MM.1S (cell line): ENCODE measurements around the gene ZKSCAN7.
"Not testable (repeated sequence)": the region's sequence is repeated elsewhere in the genome, so short reads cannot be mapped to it uniquely, and the experiment has no call there.

ENCODE experiments used
- DNase-seq: peaks from one replicate; pipeline ENCODE4 v3.0.0-alpha.2; 2015
- H2AFZ ChIP-seq: fragments of 300-600 bp; sonication (generic); 2 replicates; pipeline ENCODE4 v1.6.0; 2016; ENCODE audit warnings: antibody characterized with exemption, low read length
- H3F3A ChIP-seq: fragments of 300-600 bp; sonication (generic); 2 replicates; pipeline ENCODE4 v1.6.1; 2016; ENCODE audit warnings: mild to moderate bottlenecking, antibody characterized with exemption, low read length, moderate library complexity, mixed read lengths; ENCODE audit not compliant: insufficient read depth
- H3K27ac ChIP-seq: fragments of 300-600 bp; sonication (generic); 2 replicates; pipeline ENCODE4 v1.5.1; 2016; ENCODE audit warnings: mild to moderate bottlenecking, low read length
- H3K27me3 ChIP-seq: fragments of 300-600 bp; sonication (generic); replicated peaks from 2 replicates; pipeline ENCODE4 v1.6.0; 2016; ENCODE audit warnings: low read length; ENCODE audit not compliant: insufficient read depth
- H3K36me3 ChIP-seq: fragments of 300-600 bp; sonication (generic); replicated peaks from 2 replicates; pipeline ENCODE4 v1.6.1; 2016; ENCODE audit warnings: mild to moderate bottlenecking, low read length, mixed read lengths; ENCODE audit not compliant: insufficient read depth
- H3K4me1 ChIP-seq: fragments of 300-600 bp; sonication (generic); 2 replicates; pipeline ENCODE4 v1.6.1; 2016; ENCODE audit warnings: low read length, mixed read lengths
- H3K4me2 ChIP-seq: fragments of 300-600 bp; sonication (generic); 2 replicates; pipeline ENCODE4 v1.6.0; 2016; ENCODE audit warnings: low read depth, low read length
- H3K4me3 ChIP-seq: fragments of 300-600 bp; sonication (generic); 2 replicates; pipeline ENCODE4 v1.5.1; 2016; ENCODE audit warnings: low read length, mixed read lengths
- H3K79me2 ChIP-seq: fragments of 300-600 bp; sonication (generic); 2 replicates; pipeline ENCODE4 v1.6.1; 2016; ENCODE audit warnings: mixed run types, low read length, mixed read lengths
- H3K9ac ChIP-seq: fragments of 300-600 bp; sonication (generic); 2 replicates; pipeline ENCODE4 v1.6.1; 2016; ENCODE audit warnings: low read length, mixed read lengths
- H3K9me2 ChIP-seq: fragments of 300-600 bp; sonication (generic); replicated peaks from 2 replicates; pipeline ENCODE4 v1.6.1; 2016; ENCODE audit warnings: mild to moderate bottlenecking, low read length, mixed read lengths; ENCODE audit not compliant: insufficient read depth
- H3K9me3 ChIP-seq: fragments of 300-600 bp; sonication (generic); replicated peaks from 2 replicates; pipeline ENCODE4 v1.6.1; 2016; ENCODE audit warnings: mild to moderate bottlenecking, low read length, mixed read lengths; ENCODE audit not compliant: insufficient read depth
- H4K20me1 ChIP-seq: fragments of 300-600 bp; sonication (generic); 2 replicates; pipeline ENCODE4 v1.6.1; 2016; ENCODE audit warnings: mild to moderate bottlenecking, low read length, moderate library complexity, mixed read lengths; ENCODE audit not compliant: insufficient read depth
- CTCF ChIP-seq: fragments of 300-600 bp; sonication (generic); IDR thresholded peaks from 2 replicates; pipeline ENCODE4 v1.5.1; 2016; ENCODE audit warnings: antibody characterized with exemption, low read length, mixed read lengths
- EZH2 ChIP-seq: fragments of 300-600 bp; sonication (generic); optimal IDR thresholded peaks from 2 replicates; pipeline ENCODE3; 2017; ENCODE audit warnings: low read depth, mild to moderate bottlenecking, antibody characterized with exemption, low read length, mixed read lengths
- EZH2phosphoT487 ChIP-seq: fragments of 300-600 bp; sonication (generic); IDR thresholded peaks from 2 replicates; pipeline ENCODE4 v1.6.1; 2018; ENCODE audit warnings: antibody characterized with exemption, low read length

Gene ZKSCAN7

GRCh38 chr3:44562147-44562546, 7.2 kb downstream of the ZKSCAN7 start:
- no peak overlapping the region for H3K9ac ChIP-seq
- H3K79me2 ChIP-seq, result no peaks in the 10 kb centered on the region
- no peaks in the 10 kb centered on the region for H3K36me3 ChIP-seq
- no peaks in the 10 kb centered on the region for H3F3A ChIP-seq
- no peaks in the 10 kb centered on the region for H3K27me3 ChIP-seq
- no peaks in the 10 kb centered on the region for H3K9me3 ChIP-seq
- H3K4me1 ChIP-seq, result no peaks in the 10 kb centered on the region
- H4K20me1 ChIP-seq, result no peaks in the 10 kb centered on the region
- DNase-seq, result no peak
- no peak overlapping the region for H3K4me3 ChIP-seq
- H2AFZ ChIP-seq, result no peak overlapping the region
- no peak overlapping the region for H3K4me2 ChIP-seq
- TF ChIP-seq EZH2 (no peak), EZH2phosphoT487 (no peak), CTCF (no peak)
- no peak overlapping the region for H3K27ac ChIP-seq
- no peaks in the 10 kb centered on the region for H3K9me2 ChIP-seq

- Histone ChIP-seq H3K4me1 (no peaks in the 10 kb centered on the region), H3K4me3 (no peak overlapping the region), H2AFZ (no peak overlapping the region), H3K4me2 (no peak overlapping the region), H3K9me3 (no peaks in the 10 kb centered on the region), H3K27me3 (no peaks in the 10 kb centered on the region), H3K9ac (no peak overlapping the region), H4K20me1 (no peaks in the 10 kb centered on the region), H3F3A (no peaks in the 10 kb centered on the region), H3K9me2 (no peaks in the 10 kb centered on the region), H3K27ac (no peak overlapping the region), H3K36me3 (no peaks in the 10 kb centered on the region), H3K79me2 (no peaks in the 10 kb centered on the region)
- no peak for TF ChIP-seq EZH2phosphoT487
- TF ChIP-seq EZH2, result no peak
- TF ChIP-seq CTCF, result no peak
- DNase-seq, result no peak
Observed at GRCh38 chr3:44568561-44568960, 13.6 kb downstream of the ZKSCAN7 start.

GRCh38 chr3:44571024-44571423, 16.0 kb downstream of the ZKSCAN7 start:
- H3K9me3 ChIP-seq, result no peaks in the 10 kb centered on the region
- TF ChIP-seq EZH2 (no peak), EZH2phosphoT487 (no peak), CTCF (no peak)
- DNase-seq, result no peak
- H3K79me2 ChIP-seq, result no peaks in the 10 kb centered on the region
- H4K20me1 ChIP-seq, result no peaks in the 10 kb centered on the region
- H3K4me3 ChIP-seq, result no peak overlapping the region
- no peak overlapping the region for H3K9ac ChIP-seq
- no peaks in the 10 kb centered on the region for H3F3A ChIP-seq
- no peaks in the 10 kb centered on the region for H3K27me3 ChIP-seq
- no peaks in the 10 kb centered on the region for H3K36me3 ChIP-seq
- no peaks in the 10 kb centered on the region for H3K4me1 ChIP-seq
- H3K27ac ChIP-seq, result no peak overlapping the region
- no peak overlapping the region for H3K4me2 ChIP-seq
- no peaks in the 10 kb centered on the region for H3K9me2 ChIP-seq
- no peak overlapping the region for H2AFZ ChIP-seq

GRCh38 chr3:44576613-44577012, 21.6 kb downstream of the ZKSCAN7 start:
- H4K20me1 ChIP-seq, result no peaks in the 10 kb centered on the region
- H3K9me3 ChIP-seq, result no peaks in the 10 kb centered on the region
- no peaks in the 10 kb centered on the region for H3K79me2 ChIP-seq
- H3K4me2 ChIP-seq, result no peak overlapping the region
- H3K36me3 ChIP-seq, result no peaks in the 10 kb centered on the region
- H3K9me2 ChIP-seq, result no peaks in the 10 kb centered on the region
- no peaks in the 10 kb centered on the region for H3F3A ChIP-seq
- DNase-seq, result no peak
- H3K27ac ChIP-seq, result no peak overlapping the region
- no peak for TF ChIP-seq CTCF
- TF ChIP-seq EZH2, result no peak
- no peak for TF ChIP-seq EZH2phosphoT487
- no peaks in the 10 kb centered on the region for H3K4me1 ChIP-seq
- no peak overlapping the region for H3K4me3 ChIP-seq
- H3K9ac ChIP-seq, result no peak overlapping the region
- H2AFZ ChIP-seq, result no peak overlapping the region
- H3K27me3 ChIP-seq, result no peaks in the 10 kb centered on the region

- H2AFZ ChIP-seq, H3K36me3 ChIP-seq, H3K79me2 ChIP-seq, H3K9me2 ChIP-seq, H3K4me3 ChIP-seq, H3K27ac ChIP-seq, H3K4me1 ChIP-seq, H3K9ac ChIP-seq, DNase-seq, H3F3A ChIP-seq, H3K9me3 ChIP-seq, H4K20me1 ChIP-seq, H3K4me2 ChIP-seq, H3K27me3 ChIP-seq: not testable (repeated sequence)
Observed at GRCh38 chr3:44577354-44577952, 22.5 kb downstream of the ZKSCAN7 start.
